Measurements from ENCODE around the gene PTPDC1.

PTPDC1 gene

DNA sequence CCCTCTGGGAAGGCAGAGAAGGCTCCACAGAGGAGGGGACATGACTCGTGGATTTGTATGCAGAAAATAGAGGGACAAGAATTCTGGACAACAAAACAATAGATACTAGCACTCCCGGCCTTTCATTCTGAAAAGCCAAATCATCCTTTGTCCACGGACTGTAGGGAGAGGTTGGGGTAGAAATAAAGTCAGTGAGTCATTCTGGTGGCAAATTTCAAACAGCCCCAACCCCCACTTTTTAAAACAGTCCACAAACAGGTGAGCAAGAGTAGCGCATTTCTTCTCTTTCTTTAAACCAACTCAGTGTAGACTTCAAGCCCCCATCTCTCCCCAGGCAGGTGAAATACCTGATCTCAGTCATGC lies 56.1 kb downstream of the PTPDC1 start:
- no peak for DNase-seq (ENCODE audit: low read depth in 2 of 2)

DNA sequence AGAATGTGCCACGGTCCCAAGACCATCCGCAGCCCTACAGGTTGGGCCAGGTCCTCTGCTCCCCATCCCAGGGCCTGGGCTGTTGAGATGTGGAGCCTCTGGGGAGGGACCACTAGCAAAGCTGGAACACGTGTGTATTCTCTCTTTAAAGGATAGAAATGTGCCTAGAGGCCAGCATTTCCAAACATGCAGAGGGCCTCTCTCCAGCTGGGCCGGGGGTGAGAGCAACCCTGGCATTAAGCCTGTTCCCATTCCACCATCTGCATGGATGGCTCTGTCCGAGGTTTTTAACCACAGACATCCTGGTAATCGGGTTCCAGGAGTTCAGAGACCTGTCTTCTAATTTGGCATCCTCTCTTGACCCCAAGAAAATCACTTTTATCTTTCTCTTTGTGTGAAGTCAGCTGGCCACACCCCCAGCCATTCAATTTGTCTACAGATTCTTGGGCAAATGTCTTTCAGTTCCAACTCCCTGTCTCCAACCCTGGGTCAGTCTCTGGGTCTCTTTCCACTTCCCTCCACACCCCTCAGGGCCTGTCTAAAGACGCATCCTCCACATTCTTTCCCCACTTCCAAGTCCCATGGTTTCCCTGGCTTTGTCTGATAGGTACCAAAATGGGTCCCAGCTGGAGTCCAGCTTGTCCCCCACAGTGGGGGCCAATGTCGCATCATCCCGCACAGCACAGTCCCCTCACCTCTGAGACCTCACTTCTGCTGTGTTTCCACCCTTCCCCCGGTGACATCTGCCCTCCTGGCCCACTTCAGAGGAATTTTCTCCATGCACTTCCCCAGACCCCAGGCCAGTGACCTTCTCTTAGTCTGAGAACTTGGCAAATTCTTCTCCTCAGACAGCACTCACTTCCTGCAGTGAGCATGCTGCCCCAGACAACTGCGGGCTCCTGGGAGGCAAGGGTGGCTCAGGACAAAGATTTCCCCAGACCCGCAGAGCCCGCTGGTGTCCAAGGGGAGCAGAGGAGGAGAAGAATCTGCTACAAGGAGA lies 56.8 kb downstream of the PTPDC1 start:
- no peak for DNase-seq (ENCODE audit: low read depth in 2 of 2)

DNA sequence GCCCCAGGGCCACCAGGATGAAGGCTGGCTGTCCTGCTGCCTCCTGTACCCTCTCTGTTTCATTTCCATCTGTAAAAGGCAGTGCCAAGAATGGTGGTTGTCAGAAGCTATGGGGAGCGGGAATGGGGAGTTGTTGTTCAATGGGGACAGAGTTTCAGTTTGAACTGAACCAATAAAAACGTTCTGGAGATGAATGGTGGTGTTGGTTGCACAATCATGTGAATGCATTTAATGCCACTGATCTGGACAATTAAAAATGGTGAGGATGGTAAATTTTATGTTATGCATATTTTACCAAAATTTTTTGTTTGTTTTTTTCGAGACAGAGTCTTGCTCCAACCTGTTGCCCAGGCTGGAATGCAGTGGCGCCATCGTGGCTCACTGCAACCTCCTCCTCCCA lies 58.1 kb downstream of the PTPDC1 start:
- DNase-seq (ENCODE audit: low read depth in 2 of 2): no peak

DNA sequence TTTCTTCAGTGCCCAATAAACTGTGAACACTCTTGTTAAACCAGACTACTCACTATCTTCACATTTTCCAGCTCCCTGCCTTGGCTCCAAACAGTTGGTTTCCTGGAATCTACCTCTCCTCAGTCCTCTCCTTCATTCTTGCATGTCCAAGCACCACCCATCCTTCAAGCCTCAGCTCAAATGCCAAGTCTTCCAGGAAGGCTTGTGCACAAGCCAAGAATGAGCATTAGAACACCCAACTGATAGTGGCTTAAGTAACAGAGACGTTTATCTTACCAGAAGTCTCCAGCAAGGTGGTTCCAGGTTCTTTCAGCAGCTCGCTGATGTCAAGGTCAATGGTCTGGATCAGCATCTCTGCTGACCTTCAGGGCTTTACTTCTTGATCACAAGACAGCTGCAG lies 60.1 kb downstream of the PTPDC1 start:
- no peak for DNase-seq (ENCODE audit: low read depth in 2 of 2)

DNA sequence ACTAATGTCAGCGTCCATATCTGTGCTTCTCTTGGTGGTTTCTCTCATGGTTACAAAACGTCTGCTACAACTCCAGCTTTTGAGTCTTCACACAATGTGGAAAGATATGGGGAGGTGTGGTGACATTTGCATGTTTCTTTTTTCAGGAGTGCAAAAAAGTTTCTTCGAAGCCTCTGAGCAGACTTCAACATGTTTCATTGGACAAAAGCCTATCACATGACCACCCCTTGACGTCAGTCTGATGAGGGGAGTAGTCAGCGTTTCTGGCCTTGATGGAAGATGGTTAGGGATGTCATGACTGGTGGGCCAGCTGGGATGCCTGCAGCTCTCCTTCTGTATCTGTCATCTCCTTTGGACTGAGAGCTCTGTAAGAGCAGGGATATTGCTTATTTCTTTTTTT lies 61.4 kb downstream of the PTPDC1 start:
- no peak for DNase-seq (ENCODE audit: low read depth in 2 of 2)

DNA sequence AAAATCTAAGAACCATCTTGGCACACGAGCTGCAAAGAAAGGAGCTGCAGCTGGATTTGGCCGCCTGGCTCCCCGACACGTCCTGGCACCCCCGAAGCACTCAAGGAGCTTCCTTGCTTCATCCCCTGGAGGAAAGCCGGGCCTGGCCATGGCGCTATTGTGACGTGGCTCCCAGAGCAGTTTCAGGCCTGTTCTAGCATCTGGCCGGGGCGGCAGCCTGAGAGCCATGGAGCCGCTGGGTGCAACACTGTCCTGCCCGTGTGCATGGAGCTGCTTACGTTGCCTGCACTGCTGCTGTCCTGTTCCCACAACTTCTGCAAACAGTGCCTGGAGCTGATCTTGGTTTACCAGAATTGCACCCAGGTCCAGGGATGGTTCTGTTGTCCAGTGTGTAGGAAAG lies 63.5 kb downstream of the PTPDC1 start:
- DNase-seq (ENCODE audit: low read depth in 2 of 2): no peak

DNA sequence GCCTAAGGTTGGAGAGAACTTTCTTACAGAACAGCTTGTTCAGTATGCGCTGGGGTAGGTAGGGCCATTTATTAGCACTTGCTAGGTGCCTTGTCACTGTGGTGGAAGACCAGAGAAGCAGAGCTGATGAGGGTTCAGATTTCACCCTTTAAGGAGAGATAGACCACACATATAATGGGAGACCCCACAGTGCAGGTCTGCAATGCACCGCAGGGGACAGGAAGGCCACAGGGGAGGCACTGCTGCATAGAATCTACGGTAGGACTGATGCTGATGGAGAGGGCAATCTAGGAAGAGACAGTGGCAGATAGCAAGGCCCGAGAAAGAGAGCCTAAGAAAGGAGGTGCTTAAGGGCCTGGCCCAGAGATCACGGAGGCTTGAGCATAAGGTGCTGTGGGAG lies 64.2 kb downstream of the PTPDC1 start:
- DNase-seq (ENCODE audit: low read depth in 2 of 2): no peak

DNA sequence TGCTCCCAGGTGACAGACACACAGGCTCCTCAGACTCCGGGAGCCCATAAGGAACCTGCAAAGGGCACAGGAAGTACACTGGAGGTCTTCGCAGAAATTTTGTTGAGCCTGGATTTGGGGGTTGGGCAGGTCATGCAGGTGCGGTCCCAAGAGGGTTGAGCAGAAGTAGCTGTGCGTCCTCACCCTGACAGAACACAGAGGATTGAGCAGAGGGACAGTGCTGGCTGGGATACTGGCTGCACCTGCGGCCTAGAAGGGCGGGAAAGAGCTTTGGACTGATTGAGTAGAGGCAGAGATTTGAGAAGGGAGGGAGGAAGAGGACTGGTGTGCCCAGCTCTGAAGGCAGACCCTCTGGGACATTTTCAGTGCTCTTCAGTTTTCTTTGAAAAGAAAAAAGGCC lies 65.4 kb downstream of the PTPDC1 start:
- no peak for DNase-seq (ENCODE audit: low read depth in 2 of 2)

DNA sequence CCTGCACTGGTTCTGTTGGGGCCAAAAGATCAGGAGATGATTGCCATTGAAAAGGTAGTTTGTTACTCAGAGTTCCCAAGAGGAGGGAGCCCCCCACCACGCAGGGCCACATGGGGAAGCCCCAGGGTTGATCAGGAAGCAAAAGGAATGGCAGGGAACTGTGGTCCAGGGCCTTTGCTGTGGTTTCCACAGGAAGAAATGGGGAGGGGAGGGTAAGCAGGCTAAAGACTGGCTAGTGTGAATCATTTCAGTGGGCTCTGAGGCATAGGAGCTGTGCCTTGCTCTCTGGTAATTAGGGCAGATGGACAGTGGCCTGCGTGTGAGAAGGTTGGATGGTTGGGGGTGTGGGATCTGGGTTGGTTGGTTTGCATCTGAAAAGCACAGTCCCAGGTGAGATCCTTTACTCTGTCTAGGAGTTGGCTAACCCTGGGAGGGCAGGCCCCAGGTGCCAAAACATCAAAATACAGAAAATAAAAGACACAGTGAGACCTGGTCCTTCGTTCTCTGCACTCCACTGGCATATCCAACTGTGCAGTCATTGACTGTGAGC lies 66.1 kb downstream of the PTPDC1 start:
- no peak for DNase-seq (ENCODE audit: low read depth in 2 of 2)

DNA sequence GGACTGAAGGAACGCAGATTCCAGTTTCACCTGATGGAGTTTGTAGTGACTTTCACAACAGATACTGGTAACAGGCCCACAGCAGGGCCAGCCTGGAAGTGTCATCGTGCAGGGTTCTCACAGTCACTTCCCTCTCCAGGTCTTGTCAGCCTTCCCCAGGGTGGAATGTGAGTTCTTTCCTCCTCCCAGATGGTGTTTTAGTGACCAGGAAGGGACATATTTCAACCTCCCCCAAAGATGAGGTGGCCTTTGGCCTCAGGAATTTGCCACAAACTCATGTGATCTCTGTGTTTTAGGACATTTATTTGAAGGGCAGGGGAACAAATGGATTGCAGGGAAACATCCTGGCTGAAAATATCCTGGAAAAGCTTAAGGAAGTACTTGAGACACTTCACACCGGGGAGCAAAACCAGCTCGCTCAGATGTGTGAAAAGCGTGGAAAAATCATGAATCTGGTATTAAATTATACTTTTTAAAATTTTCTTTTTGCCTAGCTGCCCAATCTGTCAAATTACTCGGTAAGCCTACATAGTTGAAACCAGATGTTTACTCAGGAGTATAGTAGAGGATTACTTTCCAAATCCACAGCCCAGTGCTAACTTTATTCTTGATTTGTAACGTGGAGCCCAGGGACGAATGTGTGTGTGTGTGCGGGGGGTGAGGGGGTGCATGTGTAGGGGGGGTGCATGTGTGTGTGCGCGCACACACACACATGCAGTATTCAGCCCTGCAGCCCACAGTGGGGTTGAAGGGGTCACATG lies 66.8 kb downstream of the PTPDC1 start:
- no peak for DNase-seq (ENCODE audit: low read depth in 2 of 2)

DNA sequence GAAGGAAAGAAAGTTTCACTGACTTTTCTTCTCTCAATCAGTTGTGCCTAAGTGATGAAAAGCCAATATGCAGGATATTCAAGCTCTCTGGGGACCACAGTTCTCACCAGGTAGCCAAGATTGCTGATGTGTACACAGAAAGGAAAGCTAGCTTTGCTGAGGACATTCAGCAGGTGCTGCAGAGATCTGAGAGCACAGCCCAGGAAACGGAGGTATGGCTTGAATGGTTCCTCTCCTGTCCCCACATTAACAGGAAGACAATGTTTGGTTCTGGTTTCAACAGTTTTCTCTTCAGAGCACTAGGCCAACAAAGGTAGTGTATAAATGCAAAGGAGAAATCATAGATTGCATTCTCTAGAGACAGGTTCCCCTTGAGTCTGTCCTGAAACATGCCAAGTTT lies 69.6 kb downstream of the PTPDC1 start:
- no peak for DNase-seq (ENCODE audit: low read depth in 2 of 2)

DNA sequence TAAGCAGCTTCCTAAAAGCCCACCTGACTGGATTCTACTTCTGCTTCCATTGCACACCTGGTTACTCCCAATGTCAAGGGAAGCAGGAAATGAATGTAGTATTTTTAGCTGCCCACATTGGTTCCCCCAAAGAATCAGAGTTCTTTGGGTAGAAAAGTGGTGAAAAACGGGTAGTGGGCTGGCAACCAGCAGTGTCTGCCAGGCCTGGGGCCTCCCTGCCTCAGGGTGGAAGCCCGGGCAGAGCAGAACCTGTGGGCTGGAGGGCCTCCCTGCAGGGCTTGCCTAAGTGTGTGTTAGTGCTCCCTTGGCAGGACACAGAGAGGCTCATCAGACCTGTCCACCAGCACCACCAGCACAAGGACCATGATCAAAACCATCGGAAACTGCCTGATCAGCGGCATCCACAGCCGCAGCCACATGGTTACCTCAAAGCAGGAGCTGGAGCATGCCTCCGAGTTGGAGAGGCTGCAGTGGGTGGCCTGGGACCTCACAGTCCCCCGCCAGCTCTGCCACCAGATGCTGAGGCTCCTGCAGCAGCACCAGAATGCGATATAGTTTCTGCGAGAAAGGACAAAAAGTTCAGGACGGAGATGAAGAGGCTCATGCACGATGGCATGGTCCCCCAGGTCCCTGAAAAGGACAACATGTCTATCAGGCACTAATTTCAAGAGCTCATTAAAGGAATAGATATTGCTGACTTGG lies 72.2 kb downstream of the PTPDC1 start:
- DNase-seq (ENCODE audit: low read depth in 2 of 2): no peak

DNA sequence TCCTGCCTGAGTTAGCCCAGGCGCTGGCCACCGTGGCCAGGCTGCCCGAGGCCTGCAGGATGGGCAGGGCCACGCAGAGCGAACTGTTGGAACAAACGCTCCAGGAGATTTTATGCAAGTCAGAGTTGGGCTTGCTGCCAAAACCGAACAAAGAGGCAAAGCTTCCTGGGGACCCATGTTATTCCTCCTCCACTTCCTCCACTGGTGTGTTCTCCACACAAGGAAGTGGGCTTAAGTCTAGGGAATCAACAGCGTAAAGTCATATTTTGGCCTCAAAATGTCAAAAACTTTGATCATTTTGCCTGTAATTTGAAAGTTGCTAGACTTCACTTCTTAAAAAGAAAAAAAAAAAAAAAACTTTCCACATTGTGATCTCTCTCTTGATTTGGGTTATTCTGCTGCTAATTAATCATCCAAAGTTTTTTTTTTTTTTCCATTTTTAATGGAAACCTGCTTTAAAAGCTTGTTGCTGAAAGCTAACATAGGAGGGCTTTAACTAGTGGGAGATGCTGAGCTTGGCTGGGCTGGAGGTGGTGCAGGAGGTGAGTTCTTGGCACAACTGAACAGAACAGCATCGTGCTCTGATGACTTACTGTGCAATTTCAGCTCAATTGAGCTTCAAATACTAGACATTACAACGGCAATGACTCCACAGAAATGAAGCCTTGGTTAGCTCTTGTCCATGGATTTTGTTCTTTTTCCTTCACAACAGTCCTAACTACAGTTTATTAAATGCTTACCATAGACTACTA lies 73.0 kb downstream of the PTPDC1 start:
- DNase-seq (ENCODE audit: low read depth in 2 of 2): no peak
